PC-3 (cell line): Measurements from ENCODE around the gene GET3.

Experiments used
- EZH2 ChIP-seq: fragments of 300-600 bp; sonication (generic); IDR thresholded peaks from one replicate; pipeline ENCODE4 v1.6.1; 2017; ENCODE audit warnings: antibody characterized with exemption, mild to moderate bottlenecking, low read length; ENCODE audit not compliant: unreplicated experiment
- EZH2phosphoT487 ChIP-seq: fragments of 300-600 bp; sonication (generic); IDR thresholded peaks from 2 replicates; pipeline ENCODE4 v1.6.1; 2018; ENCODE audit warnings: mild to moderate bottlenecking, antibody characterized with exemption, low read length, borderline replicate concordance
- TF ChIP-seq, protein P1 (sequence below): fragments of 300-600 bp; sonication (generic); conservative IDR thresholded peaks from 2 replicates; pipeline ENCODE4 v1.5.1; 2017; ENCODE audit warnings: antibody characterized with exemption, low read depth, mild to moderate bottlenecking, low read length

- TF ChIP-seq, protein P1, sequence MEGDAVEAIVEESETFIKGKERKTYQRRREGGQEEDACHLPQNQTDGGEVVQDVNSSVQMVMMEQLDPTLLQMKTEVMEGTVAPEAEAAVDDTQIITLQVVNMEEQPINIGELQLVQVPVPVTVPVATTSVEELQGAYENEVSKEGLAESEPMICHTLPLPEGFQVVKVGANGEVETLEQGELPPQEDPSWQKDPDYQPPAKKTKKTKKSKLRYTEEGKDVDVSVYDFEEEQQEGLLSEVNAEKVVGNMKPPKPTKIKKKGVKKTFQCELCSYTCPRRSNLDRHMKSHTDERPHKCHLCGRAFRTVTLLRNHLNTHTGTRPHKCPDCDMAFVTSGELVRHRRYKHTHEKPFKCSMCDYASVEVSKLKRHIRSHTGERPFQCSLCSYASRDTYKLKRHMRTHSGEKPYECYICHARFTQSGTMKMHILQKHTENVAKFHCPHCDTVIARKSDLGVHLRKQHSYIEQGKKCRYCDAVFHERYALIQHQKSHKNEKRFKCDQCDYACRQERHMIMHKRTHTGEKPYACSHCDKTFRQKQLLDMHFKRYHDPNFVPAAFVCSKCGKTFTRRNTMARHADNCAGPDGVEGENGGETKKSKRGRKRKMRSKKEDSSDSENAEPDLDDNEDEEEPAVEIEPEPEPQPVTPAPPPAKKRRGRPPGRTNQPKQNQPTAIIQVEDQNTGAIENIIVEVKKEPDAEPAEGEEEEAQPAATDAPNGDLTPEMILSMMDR = no peak
- TF ChIP-seq EZH2 (no peak), EZH2phosphoT487 (no peak)
Measured at GRCh38 chr19:12720851-12721655, 16.2 kb upstream of the GET3 start.
